Measurements from ENCODE around the gene MRPL50. TPM values are rescaled to one million over a fixed set of nuclear protein-coding genes. Genes with fewer than 3 reads are reported as not detected.

Gene MRPL50
- total RNA-seq, 1 experiment from 2014 or later: 23.0 TPM

- no peak for DNase-seq
- no peak overlapping the region for H3K4me3 ChIP-seq (ENCODE audit: insufficient read depth, low read depth, low read length)
- H3K27me3 ChIP-seq (ENCODE audit: control insufficient read depth, insufficient read depth, low read length): no peaks in the 10 kb centered on the region
- H3K36me3 ChIP-seq (replicated peaks; ENCODE audit: control insufficient read depth, insufficient read depth, low read length): no peaks in the 10 kb centered on the region
Observed at GRCh38 chr9:101375546-101375945, 22.9 kb downstream of the MRPL50 start.

- no peak for DNase-seq
- no peaks in the 10 kb centered on the region for H3K36me3 ChIP-seq (replicated peaks; ENCODE audit: control insufficient read depth, insufficient read depth, low read length)
- no peak overlapping the region for H3K4me3 ChIP-seq (ENCODE audit: insufficient read depth, low read depth, low read length)
- H3K27me3 ChIP-seq (ENCODE audit: control insufficient read depth, insufficient read depth, low read length): no peaks in the 10 kb centered on the region
Observed at GRCh38 chr9:101372327-101373118, 25.9 kb downstream of the MRPL50 start.

- no peaks in the 10 kb centered on the region for H3K36me3 ChIP-seq (replicated peaks; ENCODE audit: control insufficient read depth, insufficient read depth, low read length)
- H3K27me3 ChIP-seq (ENCODE audit: control insufficient read depth, insufficient read depth, low read length): no peaks in the 10 kb centered on the region
- no peak for DNase-seq
- H3K4me3 ChIP-seq (ENCODE audit: insufficient read depth, low read depth, low read length): no peak overlapping the region
Observed at GRCh38 chr9:101371813-101372212, 26.6 kb downstream of the MRPL50 start.

- H3K4me3 ChIP-seq (ENCODE audit: insufficient read depth, low read depth, low read length): no peak overlapping the region
- H3K36me3 ChIP-seq (replicated peaks; ENCODE audit: control insufficient read depth, insufficient read depth, low read length): no peaks in the 10 kb centered on the region
- H3K27me3 ChIP-seq (ENCODE audit: control insufficient read depth, insufficient read depth, low read length): no peaks in the 10 kb centered on the region
- no peak for DNase-seq
Observed at GRCh38 chr9:101369884-101370531, 28.4 kb downstream of the MRPL50 start.

- Histone ChIP-seq H3K27me3 (ENCODE audit: control insufficient read depth, insufficient read depth, low read length) (no peaks in the 10 kb centered on the region), H3K4me3 (ENCODE audit: insufficient read depth, low read depth, low read length) (no peak overlapping the region), H3K36me3 (replicated peaks; ENCODE audit: control insufficient read depth, insufficient read depth, low read length) (no peaks in the 10 kb centered on the region)
- DNase-seq: no peak
Observed at GRCh38 chr9:101369286-101369685, 29.1 kb downstream of the MRPL50 start.

GRCh38 chr9:101367323-101367722, 31.1 kb downstream of the MRPL50 start:
- no peak for DNase-seq
- Histone ChIP-seq H3K4me3 (ENCODE audit: insufficient read depth, low read depth, low read length) (no peak overlapping the region), H3K27me3 (ENCODE audit: control insufficient read depth, insufficient read depth, low read length) (no peaks in the 10 kb centered on the region), H3K36me3 (replicated peaks; ENCODE audit: control insufficient read depth, insufficient read depth, low read length) (no peaks in the 10 kb centered on the region)

GRCh38 chr9:101366038-101366756, 32.2 kb downstream of the MRPL50 start:
- H3K36me3 ChIP-seq (replicated peaks; ENCODE audit: control insufficient read depth, insufficient read depth, low read length): no peaks in the 10 kb centered on the region
- H3K4me3 ChIP-seq (ENCODE audit: insufficient read depth, low read depth, low read length): no peak overlapping the region
- DNase-seq: no peak
- no peaks in the 10 kb centered on the region for H3K27me3 ChIP-seq (ENCODE audit: control insufficient read depth, insufficient read depth, low read length)

GRCh38 chr9:101365181-101365580, 33.2 kb downstream of the MRPL50 start:
- no peak for DNase-seq
- Histone ChIP-seq H3K36me3 (replicated peaks; ENCODE audit: control insufficient read depth, insufficient read depth, low read length) (no peaks in the 10 kb centered on the region), H3K4me3 (ENCODE audit: insufficient read depth, low read depth, low read length) (no peak overlapping the region), H3K27me3 (ENCODE audit: control insufficient read depth, insufficient read depth, low read length) (no peaks in the 10 kb centered on the region)

- no peak overlapping the region for H3K4me3 ChIP-seq (ENCODE audit: insufficient read depth, low read depth, low read length)
- H3K27me3 ChIP-seq (ENCODE audit: control insufficient read depth, insufficient read depth, low read length): no peaks in the 10 kb centered on the region
- H3K36me3 ChIP-seq (replicated peaks; ENCODE audit: control insufficient read depth, insufficient read depth, low read length): no peaks in the 10 kb centered on the region
- no peak for DNase-seq
Observed at GRCh38 chr9:101362450-101362849, 36.0 kb downstream of the MRPL50 start.

GRCh38 chr9:101360647-101361046, 37.8 kb downstream of the MRPL50 start:
- no peak overlapping the region for H3K4me3 ChIP-seq (ENCODE audit: insufficient read depth, low read depth, low read length)
- H3K36me3 ChIP-seq (replicated peaks; ENCODE audit: control insufficient read depth, insufficient read depth, low read length): no peaks in the 10 kb centered on the region
- H3K27me3 ChIP-seq (ENCODE audit: control insufficient read depth, insufficient read depth, low read length): no peaks in the 10 kb centered on the region
- DNase-seq: no peak

- DNase-seq: no peak
- H3K4me3 ChIP-seq (ENCODE audit: insufficient read depth, low read depth, low read length): no peak overlapping the region
- H3K27me3 ChIP-seq (ENCODE audit: control insufficient read depth, insufficient read depth, low read length): no peaks in the 10 kb centered on the region
- H3K36me3 ChIP-seq (replicated peaks; ENCODE audit: control insufficient read depth, insufficient read depth, low read length): no peaks in the 10 kb centered on the region
Observed at GRCh38 chr9:101359679-101360078, 38.7 kb downstream of the MRPL50 start.

GRCh38 chr9:101356619-101357018, 41.8 kb downstream of the MRPL50 start:
- no peak for DNase-seq
- no peaks in the 10 kb centered on the region for H3K27me3 ChIP-seq (ENCODE audit: control insufficient read depth, insufficient read depth, low read length)
- H3K4me3 ChIP-seq (ENCODE audit: insufficient read depth, low read depth, low read length): no peak overlapping the region
- no peaks in the 10 kb centered on the region for H3K36me3 ChIP-seq (replicated peaks; ENCODE audit: control insufficient read depth, insufficient read depth, low read length)

GRCh38 chr9:101354765-101355708, 43.4 kb downstream of the MRPL50 start:
- H3K4me3 ChIP-seq (ENCODE audit: insufficient read depth, low read depth, low read length): no peak overlapping the region
- H3K27me3 ChIP-seq (ENCODE audit: control insufficient read depth, insufficient read depth, low read length): no peaks in the 10 kb centered on the region
- H3K36me3 ChIP-seq (replicated peaks; ENCODE audit: control insufficient read depth, insufficient read depth, low read length): no peaks in the 10 kb centered on the region
- DNase-seq: no peak

GRCh38 chr9:101354143-101354764, 44.2 kb downstream of the MRPL50 start:
- no peak for DNase-seq
- Histone ChIP-seq H3K4me3 (ENCODE audit: insufficient read depth, low read depth, low read length) (no peak overlapping the region), H3K27me3 (ENCODE audit: control insufficient read depth, insufficient read depth, low read length) (no peaks in the 10 kb centered on the region), H3K36me3 (replicated peaks; ENCODE audit: control insufficient read depth, insufficient read depth, low read length) (no peaks in the 10 kb centered on the region)
